ENCODE measurements around the gene NLRC5. TPM values are rescaled to one million over a fixed set of nuclear protein-coding genes. Genes with fewer than 3 reads are reported as not detected.
"Not testable (repeated sequence)": the region's sequence is repeated elsewhere in the genome, so short reads cannot be mapped to it uniquely, and the experiment has no call there.

NLRC5 gene
- total RNA-seq, 1 experiment from 2014 or later, result 29.7 TPM

DNA sequence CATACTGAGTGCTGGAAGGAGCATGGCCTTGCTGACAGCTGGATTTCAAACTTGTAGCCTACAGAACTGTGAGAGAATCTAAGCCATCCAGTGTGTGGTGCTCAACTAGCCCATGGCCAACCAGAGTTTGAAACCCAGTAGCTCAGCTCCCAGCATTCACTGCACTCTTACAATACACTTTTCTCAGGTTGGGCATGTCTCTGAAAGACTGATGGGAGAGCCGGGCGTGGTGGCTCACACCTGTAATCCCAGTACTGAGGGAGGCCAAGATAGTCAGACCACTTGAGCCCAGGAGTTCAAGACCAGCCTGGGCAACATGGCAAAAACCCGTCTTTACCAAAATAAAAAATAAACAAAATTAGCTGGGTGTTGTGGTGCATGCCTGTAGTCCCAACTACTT lies 106.8 kb downstream of the NLRC5 start:
- CTCF ChIA-PET, result no interaction called here
- no TSS peak for BruUV-seq (replicated peaks)
- intact Hi-C loops (cut with micrococcal nuclease; ENCODE audit: unreplicated experiment), result no loop called here
- Histone ChIP-seq H4K20me1 (ENCODE audit: insufficient read depth) (no peaks in the 10 kb centered on the region), H3K9me2 (ENCODE audit: insufficient read depth) (no peaks in the 10 kb centered on the region), H3K36me3 (ENCODE audit: low read depth) (no peaks in the 10 kb centered on the region), H3K27me3 (ENCODE audit: insufficient read depth, low read depth) (no peaks in the 10 kb centered on the region), H3K4me2 (no peak overlapping the region), H2AFZ (no peak overlapping the region), H3K4me1 (replicated peaks; ENCODE audit: insufficient read depth) (peaks cover 29% of the 10 kb centered on the region), H3K4me3 (no peak overlapping the region), H3F3A (ENCODE audit: insufficient read depth, low read depth) (peaks cover 12% of the 10 kb centered on the region; the same call in 1 of the 2 replicates), H3K79me2 (ENCODE audit: low read depth) (peaks cover 3% of the 10 kb centered on the region; the same call in 1 of the 2 replicates), H3K27ac (no peak overlapping the region), H3K9me3 (ENCODE audit: insufficient read depth, low read depth) (no peaks in the 10 kb centered on the region)
- no peak for DNase-seq
- TF ChIP-seq EZH2 (IDR thresholded peaks at IDR 0.05; ENCODE audit: low read depth) (no peak), CTCF (conservative IDR thresholded peaks at IDR 0.05) (no peak)
- POLR2A ChIA-PET (ENCODE audit: unreplicated experiment), result no interaction called here

- H3K4me3 ChIP-seq, result no peak overlapping the region
- no peaks in the 10 kb centered on the region for H3K27me3 ChIP-seq (ENCODE audit: insufficient read depth, low read depth)
- no peaks in the 10 kb centered on the region for H3K36me3 ChIP-seq (ENCODE audit: low read depth)
- H4K20me1 ChIP-seq (ENCODE audit: insufficient read depth), result no peaks in the 10 kb centered on the region
- TF ChIP-seq EZH2 (IDR thresholded peaks at IDR 0.05; ENCODE audit: low read depth) (no peak), CTCF (conservative IDR thresholded peaks at IDR 0.05) (no peak)
- intact Hi-C loops (cut with micrococcal nuclease; ENCODE audit: unreplicated experiment), result no loop called here
- ChIA-PET POLR2A (ENCODE audit: unreplicated experiment) (no interaction called here), CTCF (no interaction called here)
- no peak overlapping the region for H2AFZ ChIP-seq
- peaks cover 23% of the 10 kb centered on the region for H3K4me1 ChIP-seq (replicated peaks; ENCODE audit: insufficient read depth)
- H3K4me2 ChIP-seq, result no peak overlapping the region
- no peak overlapping the region for H3K27ac ChIP-seq
- peaks cover 3% of the 10 kb centered on the region; the same call in 1 of the 2 replicates for H3K79me2 ChIP-seq (ENCODE audit: low read depth)
- no peaks in the 10 kb centered on the region for H3K9me3 ChIP-seq (ENCODE audit: insufficient read depth, low read depth)
- BruUV-seq (replicated peaks), result no TSS peak
- H3K9me2 ChIP-seq (ENCODE audit: insufficient read depth), result no peaks in the 10 kb centered on the region
- peaks cover 8% of the 10 kb centered on the region; the same call in 1 of the 2 replicates for H3F3A ChIP-seq (ENCODE audit: insufficient read depth, low read depth)
- DNase-seq, result no peak
Observed at GRCh38 chr16:57096793-57097192, 107.4 kb downstream of the NLRC5 start.

- 0 out of 2 replicates have a peak, but pooled peaks cover 5% of the 10 kb centered on the region for H3F3A ChIP-seq (ENCODE audit: insufficient read depth, low read depth)
- H3K4me3 ChIP-seq, result no peak overlapping the region
- H3K4me1 ChIP-seq (replicated peaks; ENCODE audit: insufficient read depth), result peaks cover 19% of the 10 kb centered on the region
- no peaks in the 10 kb centered on the region for H3K9me2 ChIP-seq (ENCODE audit: insufficient read depth)
- H3K27me3 ChIP-seq (ENCODE audit: insufficient read depth, low read depth), result no peaks in the 10 kb centered on the region
- intact Hi-C loops (cut with micrococcal nuclease; ENCODE audit: unreplicated experiment), result no loop called here
- H3K27ac ChIP-seq, result no peak overlapping the region
- ChIA-PET POLR2A (ENCODE audit: unreplicated experiment) (no interaction called here), CTCF (interaction anchor here (0.6 kb wide), 1 partner anchor 176 kb away, joined by 8 read pairs; no protein-coding TSS in a partner anchor)
- DNase-seq, result no peak
- no peak overlapping the region for H2AFZ ChIP-seq
- TF ChIP-seq EZH2 (IDR thresholded peaks at IDR 0.05; ENCODE audit: low read depth), result no peak
- TF ChIP-seq CTCF (conservative IDR thresholded peaks at IDR 0.05), result no peak
- H3K79me2 ChIP-seq (ENCODE audit: low read depth), result peaks cover 3% of the 10 kb centered on the region; the same call in 1 of the 2 replicates
- no peaks in the 10 kb centered on the region for H3K36me3 ChIP-seq (ENCODE audit: low read depth)
- no peaks in the 10 kb centered on the region for H4K20me1 ChIP-seq (ENCODE audit: insufficient read depth)
- no TSS peak for BruUV-seq (replicated peaks)
- H3K9me3 ChIP-seq (ENCODE audit: insufficient read depth, low read depth), result no peaks in the 10 kb centered on the region
- no peak overlapping the region for H3K4me2 ChIP-seq
Observed at GRCh38 chr16:57098188-57098841, 109.0 kb downstream of the NLRC5 start.

GRCh38 chr16:57099965-57100364 lies 110.6 kb downstream of the NLRC5 start:
- H3K9me3 ChIP-seq (ENCODE audit: insufficient read depth, low read depth); H3K79me2 ChIP-seq (ENCODE audit: low read depth); H3K36me3 ChIP-seq (ENCODE audit: low read depth); H2AFZ ChIP-seq; H3K4me2 ChIP-seq; H3K27ac ChIP-seq; BruUV-seq (replicated peaks); H3K27me3 ChIP-seq (ENCODE audit: insufficient read depth, low read depth); H3K9me2 ChIP-seq (ENCODE audit: insufficient read depth); intact Hi-C loops (cut with micrococcal nuclease; ENCODE audit: unreplicated experiment); H3K4me3 ChIP-seq; H4K20me1 ChIP-seq (ENCODE audit: insufficient read depth); POLR2A ChIA-PET (ENCODE audit: unreplicated experiment); DNase-seq; H3K4me1 ChIP-seq (replicated peaks; ENCODE audit: insufficient read depth); H3F3A ChIP-seq (ENCODE audit: insufficient read depth, low read depth): not testable (repeated sequence)
- CTCF ChIA-PET, result interaction anchor here (0.6 kb wide), 1 partner anchor 261 kb away, joined by 7 read pairs; no protein-coding TSS in a partner anchor

Measured in PC-9 (cell line).